ENCODE measurements around the gene WNK2.

WNK2 gene

DNA sequence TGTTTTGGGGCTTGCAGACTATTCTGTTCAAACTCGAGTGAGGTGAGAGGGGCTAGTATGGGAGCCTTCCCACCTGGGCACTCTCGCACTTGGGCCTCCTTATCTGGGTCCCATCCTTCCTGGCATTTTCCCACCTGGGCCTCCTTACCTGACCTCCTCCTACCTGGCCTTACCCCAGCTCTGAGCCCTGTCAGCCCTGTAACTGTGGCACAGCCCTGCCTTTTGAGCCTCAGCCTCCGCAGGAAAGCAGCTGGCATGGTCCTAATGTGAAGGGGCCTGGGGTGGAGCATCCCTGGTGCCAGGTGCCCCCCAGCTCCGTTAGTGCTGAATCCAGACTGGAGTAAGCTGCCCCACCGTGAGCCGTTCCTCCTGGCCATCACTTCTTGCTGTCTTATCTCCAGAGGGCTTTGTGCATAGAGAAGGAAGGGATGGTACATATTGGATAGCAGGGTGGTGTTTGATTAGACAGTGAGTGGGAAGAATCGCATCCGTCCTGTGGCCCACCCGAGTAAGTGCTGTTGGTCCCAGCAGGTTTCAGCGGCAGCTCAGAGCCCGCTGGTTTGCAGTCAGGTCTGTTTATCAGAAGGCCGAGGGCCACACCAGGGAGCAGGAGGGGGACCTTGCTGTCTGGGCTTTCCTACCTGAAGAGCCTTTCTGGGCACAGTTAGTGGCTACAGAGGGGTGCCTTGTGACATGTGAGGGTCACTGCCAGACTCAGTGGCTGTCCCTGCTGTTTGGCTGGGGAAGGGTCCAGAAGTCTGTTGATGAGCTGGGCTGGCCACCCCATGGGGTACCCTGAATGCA lies 76.5 kb downstream of the WNK2 start:
- Histone ChIP-seq H3K4me1 (ENCODE audit: control insufficient read depth, insufficient read depth, low read length) (peaks cover 21% of the 10 kb centered on the region), H3K36me3 (ENCODE audit: control insufficient read depth, insufficient read depth, low read length) (no peaks in the 10 kb centered on the region), H3K27me3 (ENCODE audit: control insufficient read depth, insufficient read depth, low read length) (no peaks in the 10 kb centered on the region), H3K9me3 (ENCODE audit: control insufficient read depth, low read length) (no peaks in the 10 kb centered on the region), H3K4me3 (ENCODE audit: low read length) (no peak overlapping the region), H3K9ac (ENCODE audit: low read length) (no peak overlapping the region)

- Histone ChIP-seq H3K27me3 (ENCODE audit: control insufficient read depth, insufficient read depth, low read length) (no peaks in the 10 kb centered on the region), H3K4me1 (ENCODE audit: control insufficient read depth, insufficient read depth, low read length) (peaks cover 21% of the 10 kb centered on the region), H3K4me3 (ENCODE audit: low read length) (no peak overlapping the region), H3K9me3 (ENCODE audit: control insufficient read depth, low read length) (no peaks in the 10 kb centered on the region), H3K9ac (ENCODE audit: low read length) (no peak overlapping the region), H3K36me3 (ENCODE audit: control insufficient read depth, insufficient read depth, low read length) (no peaks in the 10 kb centered on the region)
Measured at GRCh38 chr9:93261281-93261680, 77.3 kb downstream of the WNK2 start.

- Histone ChIP-seq H3K4me3 (ENCODE audit: low read length) (no peak overlapping the region), H3K27me3 (ENCODE audit: control insufficient read depth, insufficient read depth, low read length) (no peaks in the 10 kb centered on the region), H3K36me3 (ENCODE audit: control insufficient read depth, insufficient read depth, low read length) (no peaks in the 10 kb centered on the region), H3K9me3 (ENCODE audit: control insufficient read depth, low read length) (no peaks in the 10 kb centered on the region), H3K4me1 (ENCODE audit: control insufficient read depth, insufficient read depth, low read length) (peaks cover 21% of the 10 kb centered on the region), H3K9ac (ENCODE audit: low read length) (peak overlapping the region; percentile 2)
Measured at GRCh38 chr9:93261735-93262523, 78.0 kb downstream of the WNK2 start.

DNA sequence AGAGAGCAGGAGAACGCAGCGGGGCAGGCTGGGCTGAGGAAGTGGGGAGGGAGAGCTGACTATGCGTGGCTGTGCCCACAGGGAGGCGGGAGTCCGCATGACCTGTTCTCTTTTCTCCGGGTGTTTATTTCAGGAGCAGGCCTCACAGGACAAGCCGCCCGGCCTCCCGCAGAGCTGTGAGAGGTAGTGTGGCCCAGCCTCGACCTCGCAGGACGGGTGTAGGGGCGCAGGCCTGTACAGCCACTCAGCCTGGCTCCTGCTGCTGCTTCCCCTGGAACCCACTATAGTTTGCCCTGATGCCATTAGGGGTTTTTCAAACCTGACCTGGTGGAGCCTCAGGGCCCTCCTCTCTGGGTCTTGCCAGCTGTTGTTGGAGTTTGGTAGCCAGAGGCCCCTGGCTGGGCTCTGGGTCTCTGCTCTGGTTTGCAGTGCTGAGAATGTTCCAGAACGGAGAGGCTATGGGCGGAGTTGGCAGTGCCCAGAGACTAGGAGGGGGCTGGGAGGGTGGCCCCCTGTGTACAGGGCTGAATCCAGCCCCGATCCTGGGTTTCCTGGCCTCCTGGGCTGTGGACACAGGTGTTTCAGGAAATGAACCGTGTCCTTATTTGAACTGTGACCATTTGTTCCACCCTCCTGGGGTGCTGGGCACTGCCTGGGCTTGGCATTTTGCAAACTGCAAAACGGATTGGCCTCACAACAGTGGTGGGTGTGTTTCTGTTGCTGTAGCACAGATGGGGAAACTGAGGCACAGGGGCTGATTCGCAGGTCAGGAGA lies 78.8 kb downstream of the WNK2 start:
- Histone ChIP-seq H3K9me3 (ENCODE audit: control insufficient read depth, low read length) (no peaks in the 10 kb centered on the region), H3K9ac (ENCODE audit: low read length) (peak overlapping the region; percentile 2), H3K27me3 (ENCODE audit: control insufficient read depth, insufficient read depth, low read length) (no peaks in the 10 kb centered on the region)

GRCh38 chr9:93263334-93264229 lies 79.6 kb downstream of the WNK2 start:
- no peak overlapping the region for H3K4me3 ChIP-seq (ENCODE audit: low read length)
- H3K9me3 ChIP-seq (ENCODE audit: control insufficient read depth, low read length), result no peaks in the 10 kb centered on the region
- peaks cover 30% of the 10 kb centered on the region for H3K4me1 ChIP-seq (ENCODE audit: control insufficient read depth, insufficient read depth, low read length)
- H3K36me3 ChIP-seq (ENCODE audit: control insufficient read depth, insufficient read depth, low read length), result no peaks in the 10 kb centered on the region
- H3K9ac ChIP-seq (ENCODE audit: low read length), result peak overlapping the region; percentile 2
- H3K27me3 ChIP-seq (ENCODE audit: control insufficient read depth, insufficient read depth, low read length), result no peaks in the 10 kb centered on the region

More for the DNA sequence above, 78.8 kb downstream of the WNK2 start:
- Histone ChIP-seq H3K36me3 (ENCODE audit: control insufficient read depth, insufficient read depth, low read length) (no peaks in the 10 kb centered on the region), H3K4me1 (ENCODE audit: control insufficient read depth, insufficient read depth, low read length) (peaks cover 21% of the 10 kb centered on the region), H3K4me3 (ENCODE audit: low read length) (no peak overlapping the region)

GRCh38 chr9:93264338-93265125 lies 80.6 kb downstream of the WNK2 start:
- Histone ChIP-seq H3K4me1 (ENCODE audit: control insufficient read depth, insufficient read depth, low read length) (peaks cover 38% of the 10 kb centered on the region), H3K9me3 (ENCODE audit: control insufficient read depth, low read length) (no peaks in the 10 kb centered on the region), H3K4me3 (ENCODE audit: low read length) (no peak overlapping the region), H3K27me3 (ENCODE audit: control insufficient read depth, insufficient read depth, low read length) (no peaks in the 10 kb centered on the region), H3K36me3 (ENCODE audit: control insufficient read depth, insufficient read depth, low read length) (no peaks in the 10 kb centered on the region), H3K9ac (ENCODE audit: low read length) (no peak overlapping the region)

GRCh38 chr9:93265301-93265971 lies 81.5 kb downstream of the WNK2 start:
- Histone ChIP-seq H3K4me1 (ENCODE audit: control insufficient read depth, insufficient read depth, low read length) (peaks cover 47% of the 10 kb centered on the region), H3K27me3 (ENCODE audit: control insufficient read depth, insufficient read depth, low read length) (no peaks in the 10 kb centered on the region), H3K4me3 (ENCODE audit: low read length) (no peak overlapping the region), H3K36me3 (ENCODE audit: control insufficient read depth, insufficient read depth, low read length) (no peaks in the 10 kb centered on the region), H3K9ac (ENCODE audit: low read length) (no peak overlapping the region), H3K9me3 (ENCODE audit: control insufficient read depth, low read length) (no peaks in the 10 kb centered on the region)

GRCh38 chr9:93265972-93266371 lies 82.0 kb downstream of the WNK2 start:
- no peaks in the 10 kb centered on the region for H3K36me3 ChIP-seq (ENCODE audit: control insufficient read depth, insufficient read depth, low read length)
- H3K9ac ChIP-seq (ENCODE audit: low read length), result no peak overlapping the region
- no peaks in the 10 kb centered on the region for H3K9me3 ChIP-seq (ENCODE audit: control insufficient read depth, low read length)
- H3K4me1 ChIP-seq (ENCODE audit: control insufficient read depth, insufficient read depth, low read length), result peaks cover 51% of the 10 kb centered on the region
- no peak overlapping the region for H3K4me3 ChIP-seq (ENCODE audit: low read length)
- no peaks in the 10 kb centered on the region for H3K27me3 ChIP-seq (ENCODE audit: control insufficient read depth, insufficient read depth, low read length)

DNA sequence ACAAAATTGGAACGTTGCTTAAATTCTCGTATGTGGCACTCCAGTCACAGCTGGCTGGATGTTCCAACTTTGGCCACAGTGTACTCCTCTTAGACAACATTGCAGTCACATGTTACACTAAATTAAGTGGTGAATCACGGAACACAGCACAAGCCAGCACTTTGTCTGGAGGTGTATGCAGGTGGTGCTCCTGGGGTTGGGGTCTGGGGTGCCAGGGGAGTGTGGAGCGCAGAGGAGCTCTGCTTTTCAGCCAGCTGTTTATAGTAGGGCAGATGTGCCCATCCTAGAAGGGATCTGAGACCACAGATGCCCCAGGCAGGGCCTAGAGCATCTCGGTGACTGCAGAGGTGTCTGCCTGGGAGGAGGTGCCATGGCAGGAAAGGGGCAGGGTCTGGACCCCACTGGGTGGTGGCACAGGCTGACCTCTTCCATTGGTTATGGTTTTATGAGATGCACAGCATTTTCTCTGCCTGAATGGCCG lies 82.6 kb downstream of the WNK2 start:
- Histone ChIP-seq H3K27me3 (ENCODE audit: control insufficient read depth, insufficient read depth, low read length) (no peaks in the 10 kb centered on the region), H3K9me3 (ENCODE audit: control insufficient read depth, low read length) (no peaks in the 10 kb centered on the region), H3K4me1 (ENCODE audit: control insufficient read depth, insufficient read depth, low read length) (peaks cover 48% of the 10 kb centered on the region), H3K9ac (ENCODE audit: low read length) (no peak overlapping the region), H3K4me3 (ENCODE audit: low read length) (no peak overlapping the region), H3K36me3 (ENCODE audit: control insufficient read depth, insufficient read depth, low read length) (no peaks in the 10 kb centered on the region)

DNA sequence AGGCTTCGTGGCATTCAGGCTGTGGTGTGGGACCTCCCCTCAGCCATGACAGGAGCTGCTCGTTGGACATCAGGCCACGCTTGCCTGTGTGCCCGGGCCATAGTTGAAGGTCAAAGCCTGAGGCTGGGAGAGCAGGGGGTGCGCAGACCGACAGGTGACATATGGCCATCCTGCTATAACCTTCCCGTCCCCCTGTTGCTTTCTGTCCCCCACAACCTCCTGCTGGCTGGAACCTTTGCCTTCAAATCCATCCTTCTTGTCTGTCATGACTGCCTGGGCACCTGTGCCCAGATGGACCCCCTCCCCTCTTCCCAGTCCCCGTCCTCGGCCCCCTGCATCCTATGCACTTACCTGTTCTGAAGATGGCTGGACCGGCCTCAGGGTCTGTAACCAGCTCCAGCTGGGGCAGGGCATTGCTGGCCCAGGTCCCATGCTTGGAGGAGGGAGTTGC lies 83.2 kb downstream of the WNK2 start:
- Histone ChIP-seq H3K9ac (ENCODE audit: low read length) (no peak overlapping the region), H3K36me3 (ENCODE audit: control insufficient read depth, insufficient read depth, low read length) (no peaks in the 10 kb centered on the region), H3K27me3 (ENCODE audit: control insufficient read depth, insufficient read depth, low read length) (no peaks in the 10 kb centered on the region)

More for the DNA sequence above, 83.2 kb downstream of the WNK2 start:
- H3K4me3 ChIP-seq (ENCODE audit: low read length), result no peak overlapping the region
- no peaks in the 10 kb centered on the region for H3K9me3 ChIP-seq (ENCODE audit: control insufficient read depth, low read length)
- peaks cover 42% of the 10 kb centered on the region for H3K4me1 ChIP-seq (ENCODE audit: control insufficient read depth, insufficient read depth, low read length)
